EL (cell line): ENCODE data around the gene TBC1D10A.
"Not testable (repeated sequence)": the region's sequence is repeated elsewhere in the genome, so short reads cannot be mapped to it uniquely, and the experiment has no call there.

Experiments used
- DNase-seq: peaks from one replicate; pipeline ENCODE4 v3.0.0-alpha.2; 2016

TBC1D10A gene

DNA sequence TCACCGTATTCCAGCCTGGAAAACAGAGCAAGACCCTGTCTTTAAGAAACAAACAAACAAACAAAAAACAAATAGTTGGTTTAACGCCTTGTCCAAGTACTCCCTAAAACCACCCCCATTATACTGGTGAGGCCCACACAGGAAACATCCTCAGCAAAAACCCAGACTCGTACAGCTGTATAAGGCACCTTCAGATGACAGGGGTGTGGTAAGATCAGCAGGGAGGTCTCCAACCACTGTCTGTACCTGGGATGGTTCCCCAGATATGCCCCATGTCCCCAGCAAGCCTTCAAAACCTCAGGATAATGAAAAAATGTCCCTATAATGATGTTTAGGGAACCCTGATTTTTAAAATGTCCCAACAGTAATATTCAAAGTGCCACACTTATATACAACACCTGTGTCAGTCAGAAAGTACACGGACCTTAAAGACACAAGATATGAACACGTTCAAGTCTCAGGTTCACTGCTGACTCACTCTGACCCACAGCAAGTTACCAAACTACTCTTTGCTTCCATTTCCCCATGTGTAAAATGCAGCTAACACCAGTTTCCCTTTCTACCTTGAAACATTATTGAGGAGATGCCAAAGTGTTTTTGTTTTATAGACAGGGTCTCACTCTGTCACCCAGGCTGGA is 20.6 kb upstream of the TBC1D10A start:
- no peak for DNase-seq

DNA sequence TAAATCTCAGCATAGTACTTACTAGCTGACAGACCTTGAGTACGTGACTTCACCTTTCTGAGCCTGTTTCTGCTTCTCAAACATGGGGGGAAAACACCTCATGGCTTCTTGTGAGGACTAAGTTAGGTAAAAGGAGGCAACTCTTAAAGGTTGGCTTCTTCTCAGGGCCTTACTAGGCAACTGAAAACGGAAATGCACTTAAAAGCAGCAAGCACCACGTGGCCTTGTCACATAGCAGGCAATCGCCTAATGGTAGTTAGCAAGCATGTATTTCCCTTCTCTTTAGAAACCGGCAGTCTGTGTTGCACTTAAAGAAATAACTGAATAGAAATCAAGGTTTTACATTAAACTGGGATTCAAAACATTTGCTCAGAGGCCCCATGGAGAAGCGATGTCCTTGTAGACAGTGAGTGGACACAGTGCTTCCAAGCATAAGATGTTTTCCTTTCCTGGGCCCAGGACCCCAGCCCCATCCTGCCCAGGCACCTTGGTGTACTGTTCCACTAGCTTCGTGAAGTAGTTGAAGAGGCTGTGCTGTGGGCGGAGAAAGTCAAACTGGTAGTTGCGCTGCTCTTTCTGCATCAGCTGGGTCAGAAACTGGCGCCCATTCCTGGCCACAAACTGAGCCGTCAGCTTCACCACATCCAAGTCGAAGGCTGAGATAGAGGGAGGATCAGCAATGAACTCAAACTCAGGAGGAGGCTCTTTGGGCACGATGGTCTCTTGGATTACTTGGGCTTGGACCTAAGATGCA is 17.9 kb upstream of the TBC1D10A start:
- DNase-seq = no peak

DNA sequence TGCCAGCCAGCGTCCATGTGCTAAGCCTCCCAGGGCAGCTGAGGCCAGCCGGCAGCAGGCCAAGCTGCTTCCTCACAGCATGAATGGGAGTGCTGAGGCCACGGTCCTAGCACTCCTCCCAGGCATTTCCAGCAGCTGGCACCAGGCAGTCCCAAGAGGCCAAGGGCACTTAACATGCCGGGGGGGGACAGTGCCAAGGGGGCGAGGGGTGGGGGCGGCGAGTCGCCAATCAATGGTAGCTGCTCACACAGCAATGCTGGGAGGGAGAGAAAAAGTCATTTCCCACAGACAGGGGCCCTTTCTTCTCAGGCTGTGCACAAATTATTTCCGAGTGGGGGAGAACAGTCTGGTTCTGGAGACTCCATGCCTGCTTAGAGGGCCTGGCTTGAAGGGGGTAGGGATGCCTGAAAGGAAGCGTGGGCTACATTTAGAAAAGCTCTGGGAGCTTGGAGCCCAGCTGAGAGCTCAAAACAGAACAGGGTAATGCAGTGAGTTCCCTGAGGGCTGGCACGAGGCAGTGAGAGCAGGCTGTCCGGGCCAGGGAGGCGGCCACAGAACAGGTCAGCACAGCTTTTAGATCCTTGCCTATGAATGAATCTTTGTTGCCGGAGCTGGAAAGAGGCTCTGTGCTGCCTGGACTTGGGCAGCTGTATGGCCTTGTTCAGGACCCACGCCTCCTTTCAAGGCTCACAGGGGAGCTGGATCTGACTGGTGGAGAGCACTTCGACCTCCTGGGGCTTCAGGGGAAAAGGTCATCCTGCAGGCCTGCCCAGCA is 14.4 kb upstream of the TBC1D10A start:
- no peak for DNase-seq

DNA sequence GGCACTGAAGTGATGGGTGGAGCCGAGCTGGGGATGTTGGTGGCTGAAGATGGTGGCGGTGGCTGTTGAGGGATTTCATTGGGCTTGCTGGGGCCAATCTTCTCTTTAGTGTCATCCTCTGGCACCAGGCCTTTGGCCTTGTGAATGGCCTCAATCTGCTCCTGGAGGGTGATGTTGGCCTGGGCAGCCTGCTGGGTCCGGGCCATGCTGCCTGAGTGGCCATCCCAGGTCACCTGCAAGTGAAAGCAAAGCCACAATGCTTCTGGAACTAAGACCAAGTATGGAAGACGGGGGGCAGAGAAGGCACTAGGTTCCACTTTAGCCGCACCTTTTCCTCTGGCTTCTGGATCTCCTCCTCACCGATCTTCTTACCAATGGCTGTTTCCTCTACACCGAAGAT is 12.1 kb upstream of the TBC1D10A start:
- DNase-seq = no peak

DNA sequence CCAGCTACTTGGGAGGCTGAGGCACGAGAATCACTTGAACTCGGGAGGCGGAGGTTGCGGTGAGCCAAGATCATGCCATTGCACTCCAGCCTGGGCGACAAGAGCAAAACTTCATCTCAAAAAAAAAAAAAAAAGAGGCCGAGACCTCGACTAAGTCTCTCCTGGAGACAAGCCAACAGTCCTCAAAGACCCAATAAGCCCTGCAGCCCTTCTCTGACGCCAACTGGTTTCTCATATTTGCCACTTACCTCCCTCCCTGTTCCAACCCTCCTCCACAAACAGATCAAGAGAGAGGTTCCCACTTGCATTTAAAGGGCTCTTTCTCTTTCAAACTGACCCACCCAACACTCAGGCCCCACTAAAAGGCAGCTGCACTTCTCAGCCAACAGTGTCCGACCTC is 11.6 kb upstream of the TBC1D10A start:
- not testable (repeated sequence) for DNase-seq

DNA sequence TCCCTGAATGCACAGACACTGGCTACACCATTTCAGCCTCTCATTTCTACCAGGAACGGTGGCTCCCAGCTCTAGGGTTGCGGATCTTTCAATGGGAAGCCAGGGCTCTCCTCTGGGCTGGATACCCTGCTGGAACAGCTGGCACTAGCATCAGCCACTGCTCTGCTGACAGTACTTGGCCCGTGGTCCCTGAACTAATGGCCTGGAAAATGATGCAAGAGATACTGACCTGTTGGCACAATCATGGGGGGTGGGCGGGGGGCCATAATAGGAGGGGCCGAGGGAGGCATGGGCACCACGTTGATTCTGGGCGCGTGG is 10.7 kb upstream of the TBC1D10A start:
- no peak for DNase-seq

DNA sequence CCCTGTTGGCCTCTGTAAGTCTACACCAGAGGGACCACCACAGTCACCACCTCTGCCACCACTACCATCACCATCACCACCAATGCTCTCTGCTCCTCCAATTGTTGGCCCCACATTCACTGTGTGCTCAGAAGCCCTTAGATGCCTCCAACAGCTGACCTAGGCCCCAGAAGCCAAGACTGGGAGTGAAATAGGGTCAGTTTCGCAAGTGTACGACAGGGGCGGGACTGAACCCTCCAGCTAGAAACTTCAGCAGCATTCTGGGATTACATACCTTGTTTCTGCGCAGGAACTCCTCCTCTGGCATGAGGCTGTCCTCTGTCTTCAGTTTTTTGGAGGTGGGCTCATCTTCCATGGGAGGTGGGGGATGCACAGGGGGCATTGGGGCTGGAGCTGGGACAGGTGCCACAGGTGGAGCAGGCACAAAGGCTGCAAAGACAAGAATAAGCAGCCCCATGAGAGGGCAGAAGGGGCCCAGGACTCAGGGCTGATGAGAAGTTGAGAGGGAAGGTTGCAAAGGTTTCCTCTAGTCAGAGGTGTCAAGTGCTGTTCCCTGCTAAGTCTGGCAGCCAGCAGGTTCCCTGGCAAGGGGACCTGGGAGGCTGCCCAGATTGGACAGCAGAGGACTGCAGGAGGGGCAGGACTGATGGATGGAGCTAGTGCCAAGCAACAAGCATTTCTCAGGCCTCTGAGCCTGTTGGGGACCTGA is 10.2 kb upstream of the TBC1D10A start:
- no peak for DNase-seq

DNA sequence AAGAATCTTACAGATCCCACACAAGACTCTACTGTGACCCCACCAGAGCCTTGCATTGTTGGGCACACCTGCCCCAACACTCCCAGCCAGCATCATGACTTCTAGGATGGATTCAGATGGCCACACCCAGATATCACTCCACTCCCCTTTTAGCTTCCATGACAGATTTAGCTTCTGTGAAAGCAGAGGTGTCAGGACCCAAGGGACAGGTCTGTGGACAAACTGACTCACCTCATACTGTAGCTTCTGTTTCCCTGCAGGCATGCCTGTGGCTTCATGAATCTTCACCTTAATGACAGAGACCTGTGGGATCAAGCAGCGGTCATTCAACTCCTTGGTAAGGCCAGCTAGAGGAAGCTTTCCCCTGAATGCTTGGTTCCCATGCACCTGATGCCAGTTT is 8.5 kb upstream of the TBC1D10A start:
- DNase-seq = no peak

DNA sequence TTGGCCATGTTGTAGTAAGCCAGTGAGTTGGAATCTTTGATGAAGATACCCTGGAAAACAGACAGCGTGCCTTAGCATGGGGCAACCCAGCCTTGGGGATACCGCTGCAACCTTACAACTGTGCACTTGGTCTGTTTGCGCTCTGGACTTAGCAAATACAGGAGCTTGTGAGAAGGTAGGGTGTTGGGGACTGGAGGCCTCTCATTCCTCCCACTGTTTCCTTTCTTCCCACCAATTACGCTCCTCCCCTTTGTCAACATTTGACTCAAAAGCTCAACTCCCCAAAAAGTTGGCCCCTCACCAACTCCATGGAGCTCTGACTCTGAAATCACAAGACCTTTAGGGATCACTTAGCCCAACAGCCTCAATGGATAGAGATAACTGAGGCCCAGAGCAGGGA is 7.9 kb upstream of the TBC1D10A start:
- no peak for DNase-seq

DNA sequence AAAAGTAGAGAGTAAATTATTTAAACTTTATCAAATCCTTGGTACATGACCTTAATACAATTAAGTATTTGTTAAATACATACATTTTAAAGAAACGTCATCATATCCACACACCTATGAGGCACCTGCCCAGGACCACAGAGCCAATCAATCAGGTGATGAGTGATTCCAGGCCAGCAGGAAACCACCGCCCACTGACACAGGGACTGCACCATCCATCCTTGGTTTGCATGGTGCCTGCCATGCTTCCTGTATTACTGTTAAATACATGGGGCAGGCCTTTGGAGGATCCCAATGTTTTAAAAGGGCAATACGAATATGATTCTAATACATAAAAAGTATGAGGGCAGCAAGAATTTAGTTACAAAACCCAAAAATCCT is 7.0 kb upstream of the TBC1D10A start:
- DNase-seq = no peak

DNA sequence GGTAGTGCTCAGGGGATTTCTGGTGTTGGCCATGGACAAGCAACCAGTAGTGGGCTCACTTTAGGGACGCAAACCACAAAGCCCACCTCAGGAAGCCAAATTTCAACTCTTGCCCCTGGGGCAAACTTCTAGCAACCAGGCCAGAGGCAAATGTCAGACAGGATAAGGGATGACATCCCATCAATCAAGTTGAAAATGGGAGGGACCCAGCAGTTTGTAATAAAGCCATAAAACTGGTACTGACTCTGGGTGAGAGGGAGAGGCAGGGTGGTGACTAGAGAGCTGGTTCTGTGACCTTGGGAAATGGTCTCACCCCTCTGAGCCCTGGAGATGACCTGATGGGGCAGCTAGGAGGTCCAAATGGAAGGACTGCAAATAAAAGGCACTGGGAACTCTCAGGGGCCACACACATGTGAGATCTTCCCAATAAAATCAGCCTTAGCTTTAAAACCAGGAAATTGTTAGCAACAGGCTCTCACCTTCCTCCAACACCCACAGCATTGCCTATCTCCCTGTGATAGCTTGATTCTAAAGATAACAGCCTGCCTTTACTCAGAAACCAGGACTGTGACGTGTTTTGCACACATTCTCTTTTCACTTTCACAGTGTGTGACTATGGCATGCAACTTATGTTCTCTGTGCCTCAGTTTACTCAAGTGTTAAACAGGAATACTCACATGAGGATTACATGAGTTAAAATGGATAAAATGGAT is 6.4 kb upstream of the TBC1D10A start:
- no peak for DNase-seq

DNA sequence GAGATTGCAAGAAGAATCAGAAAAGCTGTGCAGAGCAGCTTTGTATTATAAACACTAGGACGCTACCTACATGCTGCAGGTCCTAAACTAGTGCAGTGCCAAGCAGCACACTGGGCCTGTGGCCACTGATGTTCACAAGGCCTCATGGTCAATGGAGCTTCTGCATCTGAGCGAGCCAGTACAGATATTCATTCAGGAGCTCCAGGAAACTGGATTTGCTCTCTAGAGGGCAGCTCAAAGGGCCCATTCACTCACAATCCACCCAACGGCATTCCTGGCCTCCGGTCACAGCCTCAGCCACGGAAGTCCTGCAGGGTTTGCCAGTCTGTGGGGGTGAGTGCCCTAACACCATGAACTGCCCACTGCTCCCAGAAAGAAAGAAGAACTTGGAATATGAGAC is 5.8 kb upstream of the TBC1D10A start:
- DNase-seq = no peak

DNA sequence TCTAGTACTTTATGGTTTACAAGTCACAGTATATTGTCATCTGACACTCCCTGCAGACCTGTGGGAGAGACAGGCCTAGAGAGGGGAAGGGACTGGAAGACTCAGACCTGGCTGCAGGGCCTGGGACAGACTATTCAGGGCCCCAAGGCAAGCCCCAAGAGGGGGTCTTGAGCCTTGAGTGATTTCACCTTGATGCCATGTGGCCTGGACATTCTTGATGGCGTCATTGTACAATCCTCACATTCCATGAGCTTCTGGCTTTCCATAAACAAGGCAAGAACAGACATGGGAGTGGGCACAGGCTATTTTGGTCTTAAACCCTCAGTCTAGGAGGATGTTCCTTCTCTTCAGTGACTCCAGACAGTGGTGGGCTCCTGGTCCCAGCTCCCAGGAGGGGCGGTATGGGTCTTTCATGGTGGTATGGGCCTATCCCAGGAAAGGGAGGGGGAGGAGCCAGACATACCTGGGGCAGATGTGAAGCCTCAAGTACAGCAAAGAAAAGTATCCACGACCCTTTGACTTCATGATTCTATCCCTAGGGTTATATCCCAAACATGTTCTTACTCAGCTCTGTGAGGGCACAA is 1.8 kb upstream of the TBC1D10A start:
- peak; percentile 61 for DNase-seq

DNA sequence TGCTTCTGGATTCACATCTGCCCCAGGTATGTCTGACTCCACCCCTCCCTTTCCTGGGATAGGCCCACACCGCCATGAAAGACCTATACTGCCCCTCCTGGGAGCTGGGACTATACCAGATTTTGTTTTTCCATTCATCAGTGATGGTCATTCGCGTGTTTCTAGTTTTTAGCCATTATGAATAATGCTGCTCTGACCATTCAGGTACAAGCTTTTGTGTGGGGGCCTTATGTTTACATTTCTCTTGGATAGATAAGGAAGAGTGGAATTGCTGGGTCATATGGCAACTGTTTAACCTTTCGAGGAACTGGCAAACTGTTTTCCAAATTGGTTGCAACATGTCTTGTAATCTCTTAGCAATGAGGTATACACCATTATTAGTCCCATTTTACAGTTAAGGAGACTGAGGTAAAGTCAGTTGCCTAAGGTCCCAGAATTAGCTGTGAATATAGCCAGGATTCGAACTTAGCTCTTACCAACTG is 1.2 kb upstream of the TBC1D10A start:
- DNase-seq = no peak

DNA sequence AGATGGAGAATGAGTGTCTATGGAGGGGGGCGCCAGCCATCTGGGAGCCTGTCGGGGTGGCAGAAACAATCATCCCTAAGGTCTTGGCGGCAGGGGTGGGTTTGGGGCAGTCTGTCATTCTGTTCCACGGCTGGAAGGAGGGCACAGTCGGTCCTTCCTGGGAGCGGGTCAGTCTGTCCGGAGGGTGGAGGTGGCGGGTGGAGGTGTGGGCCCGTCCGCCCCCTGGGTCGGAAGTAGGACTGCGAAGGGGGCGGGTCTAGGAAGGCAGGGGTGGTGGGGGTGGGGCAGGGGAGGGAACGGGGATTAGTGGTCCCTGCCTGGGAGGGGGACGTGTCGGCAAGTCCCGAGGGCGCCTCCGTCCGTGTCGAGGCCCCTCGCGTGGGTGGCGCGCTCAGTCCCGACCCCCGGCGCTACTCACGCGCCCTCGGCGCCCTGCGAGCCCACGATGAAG is 461 bp downstream of the TBC1D10A start:
- DNase-seq = peak; percentile 43

DNA sequence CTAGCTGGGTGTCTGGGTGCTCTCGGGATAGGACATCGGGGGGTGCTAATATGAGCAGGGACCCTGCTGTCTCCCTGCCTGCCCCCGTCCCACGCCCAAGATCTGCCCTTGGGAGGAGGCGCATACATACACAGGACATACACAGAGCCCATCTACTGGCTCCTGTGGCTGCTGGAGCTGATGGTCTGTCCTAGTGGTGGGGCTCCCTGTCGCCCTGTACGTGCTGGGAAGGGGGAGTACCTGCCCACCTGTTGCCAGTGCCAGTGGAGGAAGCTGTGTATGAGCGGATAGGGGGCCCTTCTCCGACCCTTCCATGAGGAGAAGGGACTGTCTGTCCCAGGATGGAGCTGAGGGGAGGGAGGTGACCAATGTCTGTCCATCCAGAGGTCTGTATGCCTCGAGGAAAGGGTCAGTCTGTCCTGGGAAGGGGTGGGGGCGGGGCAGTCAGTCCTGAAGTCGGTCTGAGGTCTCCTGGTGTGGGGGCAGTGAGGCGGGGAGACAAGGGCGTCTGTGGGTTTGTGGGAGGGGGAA is 952 bp downstream of the TBC1D10A start:
- no peak for DNase-seq

DNA sequence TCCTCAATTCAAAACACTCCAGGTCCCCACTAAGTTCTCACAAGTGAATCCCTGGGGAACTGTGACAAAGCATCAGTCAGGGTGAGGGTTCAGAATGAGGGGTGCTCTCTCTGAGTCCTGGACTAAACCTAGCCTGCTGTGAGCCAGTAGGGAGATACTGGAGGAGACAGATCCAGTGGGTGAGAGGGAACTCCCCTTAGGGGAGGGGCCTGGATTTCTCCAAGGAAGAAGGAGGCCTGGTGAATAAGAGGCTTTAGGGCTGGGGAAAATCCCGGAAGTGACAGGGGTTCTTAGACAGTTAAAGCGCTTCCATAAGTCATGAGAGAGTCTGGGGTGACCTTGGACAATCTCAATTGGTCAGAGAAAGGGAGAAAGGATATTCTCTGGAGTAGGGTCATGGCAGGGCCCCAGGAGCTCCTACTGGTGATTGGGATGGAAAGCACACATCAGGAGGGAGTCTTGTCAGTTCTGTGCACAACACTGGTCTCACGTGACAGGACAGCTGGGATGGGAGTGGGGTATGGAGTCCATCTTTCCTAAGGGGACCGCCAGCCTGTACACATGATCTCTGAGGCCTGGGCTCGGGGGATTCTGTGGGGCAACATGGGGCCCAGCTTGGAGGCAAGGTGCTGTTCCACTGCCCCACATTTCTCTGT is 1.5 kb downstream of the TBC1D10A start:
- DNase-seq = peak; percentile 95

DNA sequence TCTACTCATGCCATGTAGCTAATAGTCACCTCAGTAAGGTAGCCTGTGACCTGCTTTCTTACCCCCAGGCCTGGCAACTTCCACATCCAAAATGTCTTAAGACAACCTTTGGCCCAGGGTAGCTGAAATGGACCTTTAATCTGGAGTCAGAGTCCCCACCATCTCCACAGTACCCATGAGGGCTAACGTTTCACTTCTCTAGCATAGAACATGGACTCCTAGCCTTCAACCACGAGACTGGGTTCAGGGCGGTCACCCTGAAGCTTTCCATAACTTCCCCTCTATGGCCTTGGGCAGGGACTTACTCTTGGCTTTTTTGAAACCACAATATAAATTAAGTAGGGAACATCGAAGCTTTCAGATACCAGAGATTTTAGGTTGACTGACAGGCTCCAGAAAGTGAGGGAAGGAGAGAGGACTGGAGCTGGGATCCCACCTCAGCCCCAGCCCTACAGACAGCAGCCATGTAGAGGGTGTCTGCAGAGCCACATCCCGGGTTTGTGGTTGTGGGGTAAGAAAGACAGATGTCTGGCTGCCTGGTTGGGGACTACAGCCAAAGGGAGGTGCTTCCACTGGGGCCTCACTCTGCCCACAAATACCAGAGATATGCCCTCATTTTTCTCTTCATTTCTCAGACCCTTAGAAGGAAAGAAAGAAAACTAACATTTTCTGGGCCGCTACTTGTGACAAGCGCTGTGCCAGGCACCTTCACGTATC is 2.6 kb downstream of the TBC1D10A start:
- DNase-seq = peak; percentile 73

DNA sequence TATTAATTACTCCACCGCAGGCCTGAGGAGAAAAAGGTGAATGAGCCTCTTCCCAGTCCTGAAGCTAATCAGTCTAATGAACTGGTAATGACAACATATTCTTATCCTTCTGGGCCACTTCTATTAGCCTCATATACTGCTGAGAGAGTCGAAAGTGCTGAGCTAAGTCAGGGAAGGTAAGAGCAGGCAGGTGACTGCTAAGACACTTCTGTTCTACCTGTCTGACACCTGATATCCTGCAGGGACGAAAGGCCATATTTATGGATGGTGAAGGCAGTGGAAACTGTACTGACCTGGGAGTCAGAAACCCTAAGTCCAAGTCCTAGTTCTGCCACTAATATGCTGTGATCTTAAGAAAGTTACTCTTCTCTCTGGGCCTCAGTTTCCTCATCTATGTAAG is 3.5 kb downstream of the TBC1D10A start:
- no peak for DNase-seq

DNA sequence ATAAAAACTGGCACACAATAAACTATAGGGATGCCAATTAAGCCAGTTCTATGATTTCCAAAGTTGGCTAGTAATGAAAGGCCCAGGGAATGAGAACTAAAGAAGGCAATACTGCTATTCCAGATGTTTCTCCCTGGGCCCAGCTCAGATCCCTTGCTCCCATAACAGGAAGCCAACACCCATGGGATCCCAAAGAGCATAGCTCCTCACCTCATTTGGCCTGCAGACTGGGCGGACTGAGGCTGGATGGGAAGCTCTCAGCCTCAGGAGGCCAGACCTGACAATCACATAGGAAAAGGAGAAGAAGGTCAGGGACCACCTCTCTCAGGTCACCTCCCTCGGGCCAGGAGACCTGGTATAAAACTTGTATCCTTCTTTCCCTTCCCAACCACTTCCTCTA is 5.3 kb downstream of the TBC1D10A start:
- DNase-seq = no peak
